K562 (cell line): ENCODE measurements around the gene INPP5K. TPM values are rescaled to one million over a fixed set of nuclear protein-coding genes. Genes with fewer than 3 reads are reported as not detected.

Experiments used
- CCNT2 ChIP-seq: IDR thresholded peaks from 2 replicates; pipeline ENCODE4 v1.6.1; 2011; ENCODE audit warnings: borderline replicate concordance, low read depth, mild to moderate bottlenecking, moderate library complexity, mixed read lengths, low read length; ENCODE audit not compliant: insufficient read length; ENCODE audit errors: extremely low read depth
- CEBPB ChIP-seq: fragments of 450-650 bp; IDR thresholded peaks from 2 replicates; pipeline ENCODE4 v1.6.1; 2016; ENCODE audit warnings: missing genetic modification characterization, missing compliant biosample characterization
- DLX4 ChIP-seq: fragments of 250-450 bp; sonication (Bioruptor Pico); IDR thresholded peaks from 2 replicates; pipeline ENCODE4 v1.6.1; 2021; ENCODE audit warnings: mild to moderate bottlenecking
- ETV6 ChIP-seq, 3 experiments: fragments of 150-350 bp in 1 of 3; sonication (generic) in 1 of 3; formaldehyde crosslinking in 1 of 3; IDR thresholded peaks; 2 replicates each; pipeline versions ENCODE4 v1.6.1 to v1.8.0; 2014 to 2022; ENCODE audit warnings: borderline replicate concordance in 2 of 3, low read depth in 2 of 3, antibody characterized with exemption in 1 of 3, low read length in 1 of 3, mild to moderate bottlenecking in 1 of 3, missing genetic modification reagents in 1 of 3
- MYNN ChIP-seq, 2 experiments: sonication (generic); formaldehyde crosslinking in 1 of 2; IDR thresholded peaks; 2 replicates each; pipeline versions ENCODE4 v1.5.0 to v1.6.1; 2016 to 2020; ENCODE audit warnings: antibody characterized with exemption in 1 of 2, missing genetic modification reagents in 1 of 2
- POLR2G ChIP-seq: fragments of 200-400 bp; formaldehyde crosslinking; IDR thresholded peaks from 2 replicates; pipeline ENCODE4 v1.6.1; 2017; ENCODE audit warnings: low read depth, mild to moderate bottlenecking, antibody characterized with exemption, low read length, moderate library complexity
- POU5F1 ChIP-seq: fragments of 150-350 bp; IDR thresholded peaks from 2 replicates; pipeline ENCODE4 v1.6.1; 2014; ENCODE audit warnings: borderline replicate concordance, low read length, low read depth, mild to moderate bottlenecking; ENCODE audit not compliant: partially characterized antibody
- PTRF ChIP-seq: fragments of 450-650 bp; IDR thresholded peaks from 2 replicates; pipeline ENCODE4 v1.6.1; 2016; ENCODE audit warnings: mild to moderate bottlenecking, missing genetic modification characterization, missing compliant biosample characterization
- RBM25 ChIP-seq: fragments of 200-400 bp; formaldehyde crosslinking; IDR thresholded peaks from 2 replicates; pipeline ENCODE4 v1.6.1; 2018; ENCODE audit warnings: low read length, low read depth, moderate library complexity; ENCODE audit not compliant: severe bottlenecking
- SAP30 ChIP-seq: fragments of 200-600 bp; sonication (generic); IDR thresholded peaks from 2 replicates; pipeline ENCODE4 v1.6.1; 2012; ENCODE audit warnings: borderline replicate concordance, low read depth, mild to moderate bottlenecking, moderate library complexity, low read length, control low read depth, inconsistent platforms; ENCODE audit not compliant: insufficient read depth, poor library complexity, severe bottlenecking
- SMARCE1 ChIP-seq: fragments of 450-650 bp; IDR thresholded peaks from 2 replicates; pipeline ENCODE4 v1.7.1; 2016; ENCODE audit warnings: mild to moderate bottlenecking
- SP1 ChIP-seq: sonication (generic); formaldehyde crosslinking; IDR thresholded peaks from 2 replicates; pipeline ENCODE4 v1.8.1; 2022; ENCODE audit warnings: mild to moderate bottlenecking, missing genetic modification reagents
- TAF7 ChIP-seq: fragments of 450-650 bp; IDR thresholded peaks from 2 replicates; pipeline ENCODE4 v1.6.1; 2016; ENCODE audit warnings: missing genetic modification characterization, missing compliant biosample characterization
- TAL1 ChIP-seq: fragments of 450-650 bp; IDR thresholded peaks from 2 replicates; pipeline ENCODE4 v1.6.1; 2016; ENCODE audit warnings: mild to moderate bottlenecking
- TFAP4 ChIP-seq: sonication (generic); formaldehyde crosslinking; IDR thresholded peaks from 2 replicates; pipeline ENCODE4 v1.8.0; 2022; ENCODE audit warnings: missing genetic modification reagents, mild to moderate bottlenecking, moderate library complexity, borderline replicate concordance
- TRIM24 ChIP-seq, 2 experiments: fragments of 450-650 bp; IDR thresholded peaks; 2 replicates each; pipeline ENCODE4 v1.6.1; 2016
- TRIM28 ChIP-seq: fragments of 450-650 bp; IDR thresholded peaks from 2 replicates; pipeline ENCODE4 v1.6.1; 2017
- VEZF1 ChIP-seq: fragments of 200-800 bp; sonication (Bioruptor generic); IDR thresholded peaks from 2 replicates; pipeline ENCODE4 v1.6.1; 2017; ENCODE audit warnings: missing genetic modification characterization, missing compliant biosample characterization
- ZNF184 ChIP-seq: sonication (generic); formaldehyde crosslinking; IDR thresholded peaks from 2 replicates; pipeline ENCODE4 v1.5.0; 2020; ENCODE audit warnings: missing genetic modification reagents
- ZNF639 ChIP-seq, 2 experiments: fragments of 200-800 bp in 1 of 2; sonication (Bioruptor generic) in 1 of 2; sonication (generic) in 1 of 2; formaldehyde crosslinking in 1 of 2; IDR thresholded peaks in 1 of 2; conservative IDR thresholded peaks in 1 of 2; 2 replicates each; pipeline versions ENCODE4 v1.5.0 to v1.6.1; 2016 to 2020; ENCODE audit warnings: missing compliant biosample characterization in 1 of 2, missing genetic modification characterization in 1 of 2, missing genetic modification reagents in 1 of 2
- ZNF75A ChIP-seq: fragments of 450-650 bp; formaldehyde crosslinking; IDR thresholded peaks from 2 replicates; pipeline ENCODE4 v1.4.0; 2020; ENCODE audit warnings: mild to moderate bottlenecking
- polyA plus RNA-seq, 8 experiments: library from polyadenylated mRNA; depleted of rRNA in 4 of 8; stranded (reverse) in 5 of 8; unstranded in 3 of 8; fragments of >200 nt; fragmentation: Nextera tagmentation in 2 of 8; fragmentation: Illumina TruSeq in 1 of 8; extraction: Ambion mirVana in 2 of 8; extraction: Trizol in 1 of 8; gene quantifications; 2 replicates each; pipeline versions ENCODE4 v1.2.1 to v1.2.3, GENCODE V29; 2011 to 2014; ENCODE audit warnings: inconsistent platforms in 1 of 8, missing spikeins in 1 of 8
- total RNA-seq, 7 experiments: library from RNA; depleted of rRNA in 6 of 7; stranded (reverse); fragments of >200 nt in 6 of 7; fragmentation: Illumina TruSeq in 2 of 7; extraction: Trizol in 2 of 7; gene quantifications; 2 replicates each; pipeline versions ENCODE4 v1.2.1 to v1.2.3, GENCODE V29; 2011 to 2021; ENCODE audit warnings: low replicate concordance in 1 of 7

Gene INPP5K
- total and polyA plus RNA-seq, 9 of the 15 experiments (the other 6 are each of a cell fraction or from before 2014, with no cell fraction given), result 0.63 to 15.1 (median 10.1) TPM

GRCh38 chr17:1490643-1491442 is 25.6 kb downstream of the INPP5K start (continued):
- TF ChIP-seq MYNN (IDR thresholded peaks at IDR 0.05) (no peak), MYNN (CRISPR knock-in tag; IDR thresholded peaks at IDR 0.05) (no peak), PTRF (tag) (no peak), VEZF1 (CRISPR knock-in tag) (peak; percentile 79), DLX4 (CRISPR knock-in tag) (no peak), TFAP4 (peak; percentile 100), RBM25 (no peak), ZNF184 (no peak), TRIM28 (no peak), ZNF75A (CRISPR knock-in tag) (no peak), TRIM24 (IDR thresholded peaks at IDR 0.05) (peak in 1 of 2 experiments; percentile 59; a peak in 1 of 4 replicates), SMARCE1 (peak; percentile 81), SAP30 (peak; percentile 62), ETV6 (IDR thresholded peaks at IDR 0.05; ENCODE audit: borderline replicate concordance in 1 of 2, low read depth in 2 of 2, low read length in 1 of 2) (no peak), ETV6 (CRISPR knock-in tag; IDR thresholded peaks at IDR 0.05; ENCODE audit: borderline replicate concordance) (no peak), POU5F1 (no peak), CCNT2 (peak; percentile 63), ZNF639 (CRISPR knock-in tag; conservative IDR thresholded peaks at IDR 0.05 in 1 of 2, IDR thresholded peaks at IDR 0.05 in 1 of 2) (peak in 1 of 2 experiments; percentile 34; a peak in 1 of 4 replicates), SP1 (CRISPR knock-in tag) (peak; percentile 84), CEBPB (tag) (no peak), POLR2G (peak; percentile 77), TAF7 (no peak), TAL1 (peak; percentile 93)
